Epithelial cell of proximal tubule (primary cell): Measurements from ENCODE around the gene TCEAL7. TPM values are rescaled to one million over a fixed set of nuclear protein-coding genes. Genes with fewer than 3 reads are reported as not detected.

Source experiments
- total RNA-seq: library from RNA; depleted of rRNA; stranded (reverse); fragments of >200 nt; gene quantifications from 2 replicates; pipeline ENCODE4 v1.2.3, GENCODE V29; 2015

Gene TCEAL7
- total RNA-seq, 1 donor from 2014 or later, result 25.4 TPM

Other genes with a start within 250 kb of the TCEAL7 start
- gene NXF3, start 237.1 kb upstream of the TCEAL7 start, total RNA-seq, result not detected in 2 replicates
- 34.2 and 46.4 TPM in 2 replicates for gene BEX4, start 115.1 kb upstream of the TCEAL7 start, total RNA-seq
- 68.1 and 92.6 TPM in 2 replicates for gene TCEAL8, start 75.1 kb upstream of the TCEAL7 start, total RNA-seq
- gene TCEAL5, start 53.5 kb upstream of the TCEAL7 start, total RNA-seq, result 0.22 TPM in 1 of 2 replicates, not detected in the other
- 9.0 and 19.0 TPM in 2 replicates for gene BEX2, start 19.2 kb upstream of the TCEAL7 start, total RNA-seq
- 88.0 and 161 TPM in 2 replicates for gene TCEAL9, start 26.3 kb downstream of the TCEAL7 start, total RNA-seq
- gene BEX3, start 46.3 kb downstream of the TCEAL7 start, total RNA-seq, result 168 and 261 TPM in 2 replicates
- 0.07 and 0.23 TPM in 2 replicates for gene RAB40A, start 189.2 kb downstream of the TCEAL7 start, total RNA-seq